HG02870 (cell line): Measurements from ENCODE around the gene SLC6A6.
"Not testable (repeated sequence)": the region's sequence is repeated elsewhere in the genome, so short reads cannot be mapped to it uniquely, and the experiment has no call there.

Source experiments
- ATAC-seq: cut with Tn5 transposase; IDR thresholded peaks from one replicate; pipeline ENCODE4 v1.9.1; 2021; ENCODE audit warnings: mild to moderate bottlenecking, moderate library complexity; ENCODE audit not compliant: unreplicated experiment

Gene SLC6A6

GRCh38 chr3:14434126-14434497, 31.7 kb downstream of the SLC6A6 start:
- ATAC-seq = no peak

GRCh38 chr3:14434498-14435151, 32.2 kb downstream of the SLC6A6 start:
- no peak for ATAC-seq

GRCh38 chr3:14435175-14436014, 33.0 kb downstream of the SLC6A6 start:
- ATAC-seq = no peak

- ATAC-seq = no peak
These were observed 34.5 kb downstream of the SLC6A6 start for GRCh38 chr3:14436954-14437281.

GRCh38 chr3:14437705-14438104, 35.3 kb downstream of the SLC6A6 start:
- ATAC-seq = not testable (repeated sequence)

DNA sequence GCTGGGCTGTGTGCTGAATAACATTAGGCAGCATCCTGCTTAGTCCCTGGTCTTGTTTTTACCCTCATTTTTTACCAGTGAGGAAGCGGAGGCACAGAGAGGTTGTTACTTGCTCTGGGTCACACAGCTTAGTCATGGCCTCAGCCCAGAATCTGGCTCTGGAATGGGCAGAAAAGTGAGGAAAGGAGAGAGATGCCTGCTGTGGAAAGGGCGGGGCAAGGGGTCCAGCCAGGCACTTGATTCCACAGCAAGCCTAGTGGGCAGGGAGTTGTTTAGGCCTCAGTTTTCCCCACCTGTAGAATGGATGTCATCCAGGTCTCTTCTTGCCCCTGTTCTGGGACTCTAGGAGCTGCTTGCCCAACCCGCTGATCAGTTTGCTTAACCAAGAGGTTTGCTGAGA, 35.9 kb downstream of the SLC6A6 start:
- no peak for ATAC-seq

DNA sequence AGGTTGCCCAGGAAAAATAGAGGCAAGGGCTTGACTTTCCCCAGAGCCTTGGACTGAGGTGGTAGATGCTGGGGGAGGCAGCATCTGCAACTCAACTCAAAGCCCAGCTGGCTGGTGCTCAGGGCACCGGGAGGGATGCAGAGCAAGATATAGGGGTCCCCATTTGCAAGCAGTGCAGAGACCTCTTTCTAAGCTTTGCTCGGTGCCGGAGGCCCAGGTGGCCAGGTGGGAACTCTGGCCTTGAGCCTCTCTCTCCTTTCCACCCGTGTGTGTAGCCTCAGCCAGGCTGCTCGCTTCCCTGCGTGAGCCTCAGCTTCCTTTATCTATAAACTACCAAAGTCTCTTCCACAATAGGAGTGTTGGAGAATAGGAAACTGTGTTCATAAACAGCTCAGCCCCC, 36.5 kb downstream of the SLC6A6 start:
- no peak for ATAC-seq

- no peak for ATAC-seq
These were observed 37.2 kb downstream of the SLC6A6 start for GRCh38 chr3:14439501-14440167.

DNA sequence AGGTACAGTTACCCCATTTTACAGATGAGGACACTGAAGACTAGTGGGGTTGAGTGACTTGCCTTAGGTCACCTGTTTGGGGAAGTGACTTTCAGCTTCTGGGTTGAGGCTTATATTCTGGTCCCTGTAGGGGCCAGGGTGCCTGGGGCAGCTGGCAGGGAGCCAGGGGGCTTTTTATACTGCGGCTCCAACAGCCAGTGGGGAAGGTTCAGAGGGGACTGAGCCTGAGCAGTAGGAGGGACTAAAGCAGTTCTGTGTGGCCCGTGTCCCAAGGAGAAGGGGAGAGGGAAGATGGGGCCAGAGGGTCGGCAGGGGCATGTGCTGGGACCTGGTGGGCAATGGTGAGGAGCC, 37.7 kb downstream of the SLC6A6 start:
- ATAC-seq = no peak

DNA sequence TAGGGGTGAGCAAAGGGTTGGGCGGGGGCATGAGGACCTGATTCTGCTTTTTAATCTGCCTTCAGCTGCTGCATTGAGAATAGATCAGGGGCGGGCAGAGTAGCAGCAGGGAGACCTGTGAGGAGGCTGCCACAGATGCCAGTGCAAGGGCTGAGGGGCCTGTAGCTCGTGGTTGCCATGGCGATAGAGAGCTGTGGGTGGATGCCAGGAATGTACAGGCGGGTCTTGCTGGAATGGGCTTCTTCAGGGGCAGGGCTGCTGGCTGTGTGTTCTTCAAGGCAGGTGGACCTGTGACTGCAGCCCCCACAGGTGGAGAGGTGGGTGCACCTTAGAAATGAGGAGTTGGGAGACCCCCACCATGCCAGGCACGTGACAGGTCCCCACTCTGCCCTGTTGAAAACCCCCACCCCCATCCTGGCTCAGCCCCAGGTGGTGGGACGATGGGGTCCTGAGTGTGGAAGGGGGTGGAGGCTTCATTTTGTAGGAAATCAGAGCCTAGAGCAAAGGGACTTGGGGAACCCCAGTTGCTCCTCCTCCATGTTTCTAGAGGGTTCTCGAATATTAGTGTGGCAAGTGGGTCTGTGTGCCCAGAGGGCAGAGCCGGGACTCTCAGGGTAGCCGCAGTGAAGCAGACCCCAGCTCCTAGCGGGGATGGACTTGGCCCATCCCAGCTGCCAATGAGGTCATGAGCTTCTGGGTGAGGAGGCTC, 38.3 kb downstream of the SLC6A6 start:
- no peak for ATAC-seq

DNA sequence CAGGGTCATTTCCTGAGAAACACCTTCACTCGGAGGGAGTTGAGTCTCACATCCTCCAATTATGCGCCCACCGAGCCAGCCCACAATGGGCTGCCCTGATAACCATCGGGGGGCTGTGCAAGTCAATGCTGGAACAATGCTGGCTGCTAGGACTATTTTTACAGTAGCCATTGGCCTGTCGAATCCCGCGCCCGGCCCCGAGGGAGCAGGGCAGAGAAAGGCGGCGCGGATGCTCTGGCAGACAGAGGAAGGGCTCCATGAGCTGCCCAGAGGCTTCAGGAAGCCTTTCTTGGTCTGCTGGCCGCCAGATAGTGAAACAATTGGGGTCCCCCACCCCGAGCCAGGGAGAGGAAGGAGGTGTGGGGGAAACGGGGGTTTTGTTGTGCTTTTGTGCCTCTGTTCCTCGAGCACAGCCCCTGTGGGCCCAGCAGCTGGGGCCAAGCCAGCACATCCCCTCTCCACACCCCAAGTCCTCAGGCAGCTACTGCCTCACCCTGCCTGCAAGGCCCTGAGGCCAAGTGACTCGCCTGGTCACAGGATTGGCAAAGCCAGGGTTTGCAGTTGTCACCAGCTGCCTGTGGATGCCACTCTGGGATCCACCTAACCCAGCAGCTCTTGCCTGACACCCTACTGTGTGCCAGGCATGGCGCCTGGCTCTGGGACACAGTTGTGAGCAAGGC, 39.0 kb downstream of the SLC6A6 start:
- ATAC-seq = no peak

DNA sequence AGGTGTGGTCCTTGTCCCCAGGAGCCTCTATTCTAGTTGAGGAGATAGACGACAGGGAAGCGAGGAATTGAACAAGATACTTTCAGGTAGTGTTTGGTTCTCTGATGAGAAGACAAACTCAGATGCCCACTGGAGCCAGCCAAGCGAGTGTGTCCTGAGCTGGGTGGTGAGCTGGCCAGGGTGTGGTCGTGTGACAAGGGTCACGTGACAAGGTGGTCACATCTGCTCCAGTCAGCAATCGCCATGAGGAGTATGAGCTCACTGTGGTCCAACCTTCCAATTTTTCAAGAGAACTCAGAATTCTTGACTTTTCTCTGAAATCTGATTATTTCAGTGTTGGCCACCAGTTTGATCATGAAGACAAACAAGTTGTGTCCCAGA, 39.5 kb downstream of the SLC6A6 start:
- no peak for ATAC-seq

- no peak for ATAC-seq
These were observed 42.0 kb downstream of the SLC6A6 start for GRCh38 chr3:14444380-14444779.

- no peak for ATAC-seq
These were observed 43.4 kb downstream of the SLC6A6 start for GRCh38 chr3:14445773-14446172.

DNA sequence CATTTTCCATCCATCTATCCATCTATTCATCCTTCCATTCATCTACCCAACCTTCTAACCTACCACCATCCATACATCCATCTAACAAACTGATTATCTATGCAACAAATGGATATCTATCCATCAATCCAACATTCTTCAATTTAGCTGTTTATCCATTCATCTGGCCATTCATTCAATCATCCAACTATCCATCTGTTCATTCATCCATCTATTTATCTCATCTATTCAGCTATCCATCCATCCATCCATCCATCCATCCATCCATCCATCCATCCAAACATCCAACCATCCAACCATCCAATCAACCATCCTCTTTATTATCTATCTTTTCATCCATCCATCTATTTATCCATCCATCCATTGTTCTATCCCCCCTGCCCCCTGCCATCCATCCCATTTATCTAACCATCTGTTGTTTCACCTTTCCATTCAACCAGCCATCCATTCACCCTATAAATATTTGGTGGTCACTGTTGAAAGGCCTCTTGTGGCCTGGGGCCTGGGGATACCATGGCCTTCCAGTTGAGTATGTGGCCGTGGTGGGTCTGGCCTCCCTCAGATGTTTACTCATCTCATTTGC, 44.7 kb downstream of the SLC6A6 start:
- ATAC-seq = no peak

DNA sequence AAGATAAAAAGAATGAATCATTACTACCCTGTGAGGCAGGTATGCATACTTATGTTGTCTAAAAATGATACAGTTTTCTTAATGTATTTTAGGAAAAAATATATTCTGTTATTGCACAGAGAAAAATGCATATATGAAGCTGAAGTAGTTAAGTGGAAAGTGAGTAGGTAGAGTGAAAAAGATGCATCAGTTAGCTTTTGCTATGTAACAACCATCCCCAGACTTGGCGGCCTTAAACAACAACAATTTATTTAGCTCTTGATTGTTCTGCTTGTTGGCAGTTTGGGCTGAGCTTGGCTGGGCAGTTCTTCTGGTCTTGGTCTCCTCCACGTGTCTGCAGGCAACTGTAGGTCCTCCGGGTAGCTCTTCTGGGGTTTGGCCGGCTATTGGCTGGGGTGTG, 45.7 kb downstream of the SLC6A6 start:
- no peak for ATAC-seq

GRCh38 chr3:14448756-14449727, 46.6 kb downstream of the SLC6A6 start:
- ATAC-seq = no peak

DNA sequence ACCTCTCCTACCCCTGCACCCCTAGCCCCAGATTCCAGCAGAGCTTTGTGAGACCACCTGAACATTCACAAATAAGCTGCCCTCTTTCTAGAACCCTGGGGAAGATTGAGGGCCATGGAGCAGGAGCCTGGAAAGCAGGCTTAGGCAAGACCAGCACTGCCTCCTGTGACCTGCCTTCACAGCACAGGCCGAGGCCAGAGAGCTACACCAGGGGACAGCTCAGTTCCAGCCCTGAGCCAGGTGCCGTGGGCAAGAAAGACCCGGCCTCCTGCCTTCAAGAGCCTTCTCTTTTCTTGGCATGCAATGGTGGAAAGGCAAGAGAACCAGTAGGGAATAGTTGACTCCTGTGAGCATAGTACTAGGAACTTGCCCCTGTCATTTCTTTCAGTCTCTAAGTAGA, 48.1 kb downstream of the SLC6A6 start:
- ATAC-seq = no peak

DNA sequence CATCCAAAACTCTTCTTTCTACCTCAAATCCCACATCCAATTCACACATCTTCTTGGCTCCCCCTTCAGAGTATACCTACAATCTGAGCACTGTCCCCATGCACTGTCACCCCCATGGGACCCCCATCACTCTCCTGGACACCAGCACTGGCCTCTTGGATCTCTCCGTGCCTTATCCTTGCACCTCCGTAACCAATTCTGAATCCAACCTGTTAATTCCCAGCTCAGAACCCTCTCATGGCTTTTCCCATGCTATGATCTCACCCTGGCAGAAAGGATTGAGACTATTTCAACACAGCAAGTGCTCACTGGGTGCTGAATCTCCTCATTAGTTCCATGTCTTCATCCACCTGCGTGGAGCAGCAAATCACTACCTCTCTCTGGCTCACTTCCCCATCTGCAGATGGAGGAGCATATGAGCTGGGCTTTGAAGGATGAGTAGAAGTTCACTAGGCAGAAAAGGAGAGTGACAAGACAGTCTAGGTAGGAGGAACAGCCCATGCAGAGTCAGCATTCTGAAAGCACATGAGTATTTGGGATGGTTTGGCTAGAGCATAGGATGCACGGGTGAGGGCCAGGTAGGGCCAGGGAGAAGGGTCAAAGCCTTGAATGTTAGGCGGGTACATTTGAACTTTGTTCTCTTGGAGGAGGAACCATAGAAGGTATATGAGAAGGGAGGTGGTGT, 48.7 kb downstream of the SLC6A6 start:
- ATAC-seq = no peak
